SU-DHL-6 (cell line): ENCODE results near the gene SF3B2.
"Not testable (repeated sequence)": the region's sequence is repeated elsewhere in the genome, so short reads cannot be mapped to it uniquely, and the experiment has no call there.

Experiments used
- H2AFZ ChIP-seq: fragments of 200-600 bp; sonication (generic); 2 replicates; pipeline ENCODE4 v1.6.1; 2014; ENCODE audit warnings: low read depth, mild to moderate bottlenecking, moderate library complexity, mixed read lengths, antibody characterized with exemption, low read length; ENCODE audit not compliant: severe bottlenecking
- H3F3A ChIP-seq: fragments of 200-600 bp; shearing (Covaris generic); 2 replicates; pipeline ENCODE4 v1.6.0; 2016; ENCODE audit warnings: antibody characterized with exemption, mild to moderate bottlenecking; ENCODE audit not compliant: insufficient read depth
- H3K27ac ChIP-seq: fragments of 200-600 bp; sonication (generic); 2 replicates; pipeline ENCODE4 v1.5.1; 2016; ENCODE audit warnings: low read depth, mild to moderate bottlenecking, low read length, moderate library complexity, mixed read lengths
- H3K27me3 ChIP-seq: fragments of 200-600 bp; sonication (generic), shearing (Covaris generic); 2 replicates; pipeline ENCODE4 v1.6.0; 2014; ENCODE audit warnings: mild to moderate bottlenecking, low read length
- H3K36me3 ChIP-seq: fragments of 200-600 bp; sonication (generic); 2 replicates; pipeline ENCODE4 v1.6.1; 2014; ENCODE audit warnings: mild to moderate bottlenecking, low read length, mixed read lengths
- H3K4me2 ChIP-seq: fragments of 300-600, 200-600 bp; shearing (Covaris generic), sonication (generic); 2 replicates; pipeline ENCODE4 v1.6.0; 2014; ENCODE audit warnings: low read length, low read depth, mild to moderate bottlenecking; ENCODE audit not compliant: poor library complexity, severe bottlenecking
- H3K4me3 ChIP-seq: fragments of 200-600 bp; sonication (generic); 2 replicates; pipeline ENCODE4 v1.5.1; 2014; ENCODE audit warnings: antibody characterized with exemption, low read length, mild to moderate bottlenecking, mixed read lengths; ENCODE audit not compliant: insufficient read depth, poor library complexity, severe bottlenecking
- H3K79me2 ChIP-seq: fragments of 200-600 bp; sonication (generic); 2 replicates; pipeline ENCODE4 v1.6.1; 2014; ENCODE audit warnings: mild to moderate bottlenecking, low read length, moderate library complexity; ENCODE audit not compliant: insufficient read depth
- H3K9ac ChIP-seq: fragments of 200-600 bp; sonication (generic); 2 replicates; pipeline ENCODE4 v1.7.0; 2014; ENCODE audit warnings: mild to moderate bottlenecking, low read length
- H3K9me2 ChIP-seq: fragments of 200-600 bp; sonication (generic); replicated peaks from 2 replicates; pipeline ENCODE4 v1.6.1; 2014; ENCODE audit warnings: low read length; ENCODE audit not compliant: insufficient read depth
- H3K9me3 ChIP-seq: fragments of 200-600 bp; sonication (generic); 2 replicates; pipeline ENCODE4 v1.6.1; 2014; ENCODE audit warnings: low read length, mixed read lengths; ENCODE audit not compliant: insufficient read depth
- H4K20me1 ChIP-seq: fragments of 200-600 bp; sonication (generic); 2 replicates; pipeline ENCODE4 v1.6.1; 2014; ENCODE audit warnings: low read depth, mild to moderate bottlenecking, antibody characterized with exemption, low read length, moderate library complexity, mixed read lengths
- CTCF ChIP-seq: fragments of 200-600 bp; sonication (generic); IDR thresholded peaks from one replicate; pipeline ENCODE4 v1.5.1; 2017; ENCODE audit warnings: antibody characterized with exemption, mild to moderate bottlenecking, low read length, moderate library complexity; ENCODE audit not compliant: insufficient read depth, poor library complexity, severe bottlenecking
- EZH2phosphoT487 ChIP-seq: fragments of 200-600 bp; sonication (generic), shearing (Covaris generic); conservative IDR thresholded peaks from 2 replicates; pipeline ENCODE4 v1.6.1; 2018; ENCODE audit warnings: mild to moderate bottlenecking, antibody characterized with exemption, low read length, moderate library complexity, mixed read lengths

The SF3B2 gene

GRCh38 chr11:66075273-66075672 is 23.1 kb downstream of the SF3B2 start:
- Histone ChIP-seq H3K4me3 (no peak overlapping the region), H3K9me3 (no peaks in the 10 kb centered on the region), H3K4me2 (no peak overlapping the region), H4K20me1 (no peaks in the 10 kb centered on the region), H2AFZ (no peak overlapping the region), H3K36me3 (no peaks in the 10 kb centered on the region), H3K9ac (no peak overlapping the region), H3K27me3 (no peaks in the 10 kb centered on the region), H3F3A (peaks cover 25% of the 10 kb centered on the region), H3K9me2 (no peaks in the 10 kb centered on the region), H3K79me2 (no peaks in the 10 kb centered on the region), H3K27ac (no peak overlapping the region)
- TF ChIP-seq CTCF (no peak), EZH2phosphoT487 (no peak)

DNA sequence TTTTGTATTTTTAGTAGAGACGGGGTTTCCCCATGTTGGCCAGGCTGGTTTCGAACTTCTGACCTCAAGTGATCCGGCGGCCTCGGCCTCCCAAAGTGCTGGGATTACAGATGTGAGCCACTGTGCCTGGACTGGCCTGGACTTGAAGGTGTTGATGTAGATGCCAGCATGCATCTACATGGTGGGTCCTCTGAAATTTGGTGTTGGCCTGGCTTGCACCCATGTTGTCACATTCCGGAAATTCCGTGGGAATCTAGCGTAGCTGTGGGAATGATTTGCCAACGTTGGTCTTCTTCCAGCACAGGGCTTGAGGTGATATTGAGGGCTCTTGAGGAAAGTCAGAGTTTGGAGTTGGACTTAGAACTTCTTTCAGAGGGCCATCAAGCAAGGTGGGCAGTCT is 24.4 kb downstream of the SF3B2 start:
- Histone ChIP-seq H3F3A (peaks cover 28% of the 10 kb centered on the region), H3K4me3 (no peak overlapping the region), H4K20me1 (no peaks in the 10 kb centered on the region), H3K27me3 (no peaks in the 10 kb centered on the region), H3K36me3 (no peaks in the 10 kb centered on the region), H3K9me3 (no peaks in the 10 kb centered on the region), H3K9ac (no peak overlapping the region), H3K9me2 (no peaks in the 10 kb centered on the region), H3K79me2 (no peaks in the 10 kb centered on the region), H2AFZ (no peak overlapping the region), H3K27ac (no peak overlapping the region), H3K4me2 (no peak overlapping the region)
- TF ChIP-seq CTCF (no peak), EZH2phosphoT487 (no peak)

DNA sequence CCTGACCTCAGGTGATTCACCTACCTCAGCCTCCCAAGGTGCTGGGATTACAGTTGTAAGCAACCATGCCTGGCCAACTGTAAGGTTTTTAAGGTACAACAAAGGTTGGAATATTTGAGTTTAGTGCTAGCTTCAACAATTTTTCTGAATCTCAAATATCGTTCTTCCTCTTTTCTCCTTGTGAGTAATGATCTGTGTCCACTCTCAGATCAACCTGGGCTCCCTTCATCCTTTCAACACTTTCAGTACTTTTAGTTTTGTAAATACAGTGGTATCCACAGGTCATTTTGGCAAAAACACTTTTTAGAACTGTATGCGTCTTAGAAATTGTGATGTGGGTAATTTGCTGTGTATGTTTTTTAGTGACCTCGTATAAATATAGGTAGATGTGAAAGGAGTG is 25.8 kb downstream of the SF3B2 start:
- no peak overlapping the region for H3K4me3 ChIP-seq
- TF ChIP-seq CTCF (no peak), EZH2phosphoT487 (no peak)
- no peak overlapping the region for H3K4me2 ChIP-seq
- no peaks in the 10 kb centered on the region for H3K9me3 ChIP-seq
- no peaks in the 10 kb centered on the region for H3K79me2 ChIP-seq
- H3K9me2 ChIP-seq: no peaks in the 10 kb centered on the region
- no peaks in the 10 kb centered on the region for H3K27me3 ChIP-seq
- peaks cover 17% of the 10 kb centered on the region; the same call in 1 of the 2 replicates for H3F3A ChIP-seq
- H4K20me1 ChIP-seq: no peaks in the 10 kb centered on the region
- no peak overlapping the region for H3K27ac ChIP-seq
- no peaks in the 10 kb centered on the region for H3K36me3 ChIP-seq
- no peak overlapping the region for H3K9ac ChIP-seq
- H2AFZ ChIP-seq: no peak overlapping the region

GRCh38 chr11:66078949-66079348 is 26.8 kb downstream of the SF3B2 start:
- H3K36me3 ChIP-seq, H3K27me3 ChIP-seq, H3K4me2 ChIP-seq, H3K27ac ChIP-seq, H3K9ac ChIP-seq, H4K20me1 ChIP-seq, H2AFZ ChIP-seq, H3K9me2 ChIP-seq, H3K4me3 ChIP-seq, H3K9me3 ChIP-seq, H3K79me2 ChIP-seq: not testable (repeated sequence)
- H3F3A ChIP-seq: peaks cover 12% of the 10 kb centered on the region; the same call in 1 of the 2 replicates
